HG03432 (cell line): ENCODE results near the gene ADCY2.
"Not testable (repeated sequence)": the region's sequence is repeated elsewhere in the genome, so short reads cannot be mapped to it uniquely, and the experiment has no call there.

ENCODE experiments used
- ATAC-seq: cut with Tn5 transposase; IDR thresholded peaks from one replicate; pipeline ENCODE4 v1.9.1; 2021; ENCODE audit warnings: mild to moderate bottlenecking, moderate library complexity; ENCODE audit not compliant: unreplicated experiment

Gene ADCY2

GRCh38 chr5:7395432-7395946, 449 bp upstream of the ADCY2 start:
- ATAC-seq = no peak

- no peak for ATAC-seq
These were observed 946 bp downstream of the ADCY2 start for GRCh38 chr5:7396713-7397454.

- no peak for ATAC-seq
These were observed 2.0 kb downstream of the ADCY2 start for GRCh38 chr5:7397937-7398336.

GRCh38 chr5:7398596-7399280, 2.8 kb downstream of the ADCY2 start:
- no peak for ATAC-seq

GRCh38 chr5:7405277-7405676, 9.3 kb downstream of the ADCY2 start:
- ATAC-seq = no peak

- no peak for ATAC-seq
These were observed 15.1 kb downstream of the ADCY2 start for GRCh38 chr5:7410936-7411511.

GRCh38 chr5:7412409-7412808, 16.5 kb downstream of the ADCY2 start:
- ATAC-seq = no peak

GRCh38 chr5:7415123-7415522, 19.2 kb downstream of the ADCY2 start:
- ATAC-seq = no peak

- no peak for ATAC-seq
These were observed 19.9 kb downstream of the ADCY2 start for GRCh38 chr5:7415587-7416535.

GRCh38 chr5:7418276-7418675, 22.3 kb downstream of the ADCY2 start:
- no peak for ATAC-seq

- no peak for ATAC-seq
These were observed 23.4 kb downstream of the ADCY2 start for GRCh38 chr5:7419367-7419766.

GRCh38 chr5:7419846-7420245, 23.9 kb downstream of the ADCY2 start:
- ATAC-seq = no peak

GRCh38 chr5:7420510-7421280, 24.8 kb downstream of the ADCY2 start:
- no peak for ATAC-seq

- ATAC-seq = no peak
These were observed 26.6 kb downstream of the ADCY2 start for GRCh38 chr5:7422316-7423106.

- ATAC-seq = not testable (repeated sequence)
These were observed 27.3 kb downstream of the ADCY2 start for GRCh38 chr5:7423231-7423630.

- no peak for ATAC-seq
These were observed 29.9 kb downstream of the ADCY2 start for GRCh38 chr5:7425830-7426229.

- ATAC-seq = no peak
These were observed 30.3 kb downstream of the ADCY2 start for GRCh38 chr5:7426284-7426683.

- no peak for ATAC-seq
These were observed 39.0 kb downstream of the ADCY2 start for GRCh38 chr5:7434914-7435313.

GRCh38 chr5:7435503-7435902, 39.6 kb downstream of the ADCY2 start:
- no peak for ATAC-seq
